NCI-H2081 (cell line): ENCODE results near the gene ZNF667.

Experiments
- DNase-seq, 2 experiments: peaks; one replicate each; lab custom pipeline; 2025; lab: John Stamatoyannopoulos, UW

ZNF667 gene

GRCh38 chr19:56476651-56477428, at the start of gene ZNF667:
TSS of gene ZNF667 (minus strand) at chr19:56477345. CDS start at chr19:56462370, 14,975 bp downstream.
- peak in 1 of 2 experiments; percentile 11 for DNase-seq

- no peak for DNase-seq
Observed at GRCh38 chr19:56525214-56525860, 48.2 kb upstream of the ZNF667 start.

GRCh38 chr19:56508290-56508778, 31.2 kb upstream of the ZNF667 start:
- DNase-seq = no peak

DNA sequence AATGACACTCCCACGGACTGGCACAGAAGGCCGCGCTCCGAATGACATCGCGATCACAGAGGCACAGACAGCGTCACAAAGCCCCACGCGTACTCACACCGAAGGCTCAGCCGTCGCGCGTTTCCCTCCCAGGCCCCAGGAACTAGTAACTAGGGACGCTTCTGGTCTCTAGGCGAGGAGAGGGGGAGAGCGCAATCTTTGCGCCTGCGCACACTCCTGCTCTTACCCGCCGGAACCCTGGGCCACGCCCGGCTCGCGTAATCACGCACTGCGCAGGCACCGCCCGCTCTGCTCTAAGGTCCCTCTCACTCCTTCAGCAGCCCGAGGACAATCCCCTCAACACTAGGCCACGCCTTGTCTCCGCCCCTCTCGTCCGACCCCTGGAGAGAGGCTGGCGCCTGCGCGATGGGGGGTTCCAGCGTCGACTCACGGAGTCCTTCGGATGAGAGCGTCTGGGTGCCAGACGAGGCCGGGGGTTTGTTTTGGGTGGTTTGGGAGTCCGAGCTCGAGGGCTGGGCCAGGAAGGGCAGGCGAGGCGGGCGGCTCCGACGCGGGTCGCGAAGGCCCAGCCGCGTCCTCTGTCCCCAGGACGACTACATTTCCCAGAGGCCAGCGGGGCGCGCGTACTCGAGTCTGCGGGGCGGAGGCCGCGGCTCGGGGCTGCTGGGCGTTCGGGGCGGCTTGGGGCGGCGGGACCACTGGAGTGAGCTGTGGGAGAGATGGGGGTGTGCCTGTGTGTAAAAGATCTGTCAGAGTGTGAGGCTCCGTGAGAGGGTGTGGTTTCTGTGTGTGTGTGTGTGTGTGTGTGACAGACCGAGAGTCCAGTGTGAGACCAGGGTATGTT, 30.5 kb upstream of the ZNF667 start, which contains the start of gene ZNF471:
ZNF471 (plus strand) TSS at position 410 of the 844 bp plus-strand sequence. CDS start 3,717 bp downstream, outside the sequence.
- peak; percentile 96 to 97 for DNase-seq

DNA sequence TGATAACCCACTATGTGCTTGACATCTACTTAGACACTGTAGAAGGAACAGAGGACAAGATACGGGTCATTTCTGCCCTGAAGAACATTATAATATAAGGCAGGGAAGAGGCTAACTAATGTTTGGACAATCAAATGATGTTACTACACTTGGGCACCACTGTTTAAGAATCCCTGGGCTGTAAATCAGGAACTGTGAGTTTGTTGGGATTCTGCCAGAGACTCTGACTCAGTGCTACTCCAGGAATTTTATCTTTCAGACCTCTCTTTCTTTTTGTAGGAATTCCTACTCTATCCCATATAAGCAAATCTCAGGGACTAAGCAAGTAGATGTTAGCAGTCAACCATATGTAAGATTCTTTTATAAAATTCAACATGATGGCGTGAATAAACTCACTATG, 27.4 kb upstream of the ZNF667 start:
- no peak for DNase-seq

- DNase-seq = no peak
Observed at GRCh38 chr19:56491399-56491798, 14.3 kb upstream of the ZNF667 start.

GRCh38 chr19:56477429-56478338, 539 bp upstream of the ZNF667 start:
- DNase-seq = peak; percentile 81 to 93

- DNase-seq = no peak
Observed at GRCh38 chr19:56476093-56476492, 1.1 kb downstream of the ZNF667 start.

DNA sequence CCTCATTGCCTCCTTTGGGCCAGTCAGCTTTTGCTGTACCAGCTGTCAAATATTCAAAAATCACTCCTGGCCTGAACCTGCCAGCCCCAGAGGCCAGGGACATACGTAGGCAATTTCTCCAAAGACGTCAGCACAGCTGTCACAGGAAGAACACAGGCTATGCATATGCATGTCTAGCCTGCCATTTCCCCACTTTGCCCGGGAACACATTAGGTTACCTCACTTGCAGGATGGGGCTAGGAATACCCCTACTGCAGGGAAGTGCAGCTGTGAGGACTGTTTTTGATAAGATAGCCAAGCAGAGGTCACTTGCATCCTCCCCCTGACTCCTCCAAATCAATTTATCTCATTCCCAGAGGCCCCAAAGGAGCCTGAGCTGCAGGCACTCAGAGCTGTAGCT, 2.8 kb downstream of the ZNF667 start:
- DNase-seq = no peak

GRCh38 chr19:56441206-56441792, 35.8 kb downstream of the ZNF667 start:
- no peak for DNase-seq

- DNase-seq = no peak
Observed at GRCh38 chr19:56423985-56424353, 53.2 kb downstream of the ZNF667 start.

DNA sequence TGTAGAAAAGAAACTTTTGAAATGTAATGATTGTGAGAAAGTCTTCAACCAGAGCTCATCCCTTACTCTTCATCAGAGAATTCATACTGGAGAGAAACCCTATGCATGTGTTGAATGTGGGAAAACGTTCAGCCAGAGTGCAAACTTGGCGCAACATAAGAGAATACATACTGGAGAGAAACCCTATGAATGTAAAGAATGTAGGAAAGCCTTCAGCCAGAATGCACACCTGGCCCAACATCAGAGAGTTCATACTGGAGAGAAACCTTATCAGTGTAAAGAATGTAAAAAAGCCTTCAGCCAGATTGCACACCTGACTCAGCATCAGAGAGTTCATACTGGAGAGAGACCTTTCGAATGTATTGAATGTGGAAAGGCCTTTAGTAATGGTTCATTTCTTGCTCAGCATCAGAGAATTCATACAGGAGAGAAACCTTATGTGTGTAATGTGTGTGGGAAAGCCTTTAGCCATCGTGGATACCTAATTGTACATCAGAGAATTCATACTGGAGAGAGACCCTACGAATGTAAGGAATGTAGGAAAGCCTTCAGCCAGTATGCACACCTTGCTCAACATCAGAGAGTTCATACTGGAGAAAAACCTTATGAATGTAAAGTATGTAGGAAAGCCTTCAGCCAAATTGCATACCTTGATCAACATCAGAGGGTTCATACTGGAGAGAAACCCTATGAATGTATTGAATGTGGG, 53.7 kb downstream of the ZNF667 start:
- DNase-seq = no peak

DNA sequence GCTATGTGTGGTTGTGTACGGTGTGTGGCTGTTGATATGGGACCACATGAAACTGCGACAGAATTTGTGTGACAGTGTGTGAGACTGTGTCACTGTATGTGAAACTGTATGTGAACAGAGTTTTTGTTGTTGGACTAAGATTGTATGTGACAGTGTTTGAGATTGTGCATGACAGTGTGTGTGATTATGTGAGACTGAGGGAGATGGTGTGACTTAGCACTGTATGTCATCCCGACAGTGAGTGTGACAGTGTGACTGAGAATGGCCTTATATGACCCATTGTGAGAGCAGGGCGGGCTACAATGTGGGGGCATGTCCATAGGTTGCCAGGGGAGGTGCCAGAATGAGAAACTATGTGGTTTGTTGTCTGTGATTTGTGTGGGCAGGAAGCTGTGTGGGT, 72.1 kb downstream of the ZNF667 start:
- no peak for DNase-seq

DNA sequence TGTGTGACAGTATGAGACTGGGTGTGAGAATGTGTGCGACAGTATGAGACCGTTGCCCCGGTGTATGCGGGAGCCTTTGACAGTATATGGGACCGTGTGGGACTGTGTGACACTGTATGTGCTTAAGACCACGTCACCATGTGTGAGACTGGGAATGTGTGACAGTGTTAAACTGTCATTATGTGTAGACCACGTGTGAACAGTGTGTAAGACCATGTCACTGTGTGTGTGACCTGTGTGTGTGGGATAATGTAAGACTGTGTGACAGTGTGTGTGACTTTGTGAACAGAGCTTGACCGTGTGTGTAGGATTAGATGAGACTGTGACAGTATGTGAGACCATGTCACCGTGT, 72.5 kb downstream of the ZNF667 start:
- peak in 1 of 2 experiments; percentile 17 for DNase-seq

GRCh38 chr19:56403764-56404704, 73.1 kb downstream of the ZNF667 start, which contains the start of gene ZNF583:
TSS of gene ZNF583 (plus strand) at chr19:56404332. CDS start at chr19:56407115, 2,783 bp downstream.
- peak; percentile 86 to 92 for DNase-seq

- DNase-seq = no peak
Observed at GRCh38 chr19:56403261-56403660, 73.9 kb downstream of the ZNF667 start.

DNA sequence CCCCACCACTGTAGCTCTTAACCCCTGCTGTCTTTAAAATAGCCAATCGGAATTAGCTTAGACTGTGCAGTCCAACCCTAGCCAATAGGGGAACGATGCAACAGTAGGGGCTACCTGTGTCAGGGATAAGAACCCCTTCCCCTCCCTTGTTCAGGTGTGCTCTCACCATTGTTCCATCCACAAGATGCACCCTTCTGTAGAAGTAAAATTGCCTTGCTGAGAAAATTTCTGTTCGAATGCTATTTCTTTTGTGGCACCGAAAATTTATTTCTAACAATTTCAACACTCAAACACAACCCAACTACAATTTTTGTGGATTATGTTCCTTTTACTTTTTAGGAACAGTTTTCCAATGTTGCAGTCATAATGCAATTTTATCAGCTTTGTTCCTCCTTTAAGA, 76.7 kb downstream of the ZNF667 start:
- no peak for DNase-seq

GRCh38 chr19:56398809-56399208, 78.3 kb downstream of the ZNF667 start:
- DNase-seq = no peak
